ENCODE data around the gene ANO1.

- TF ChIP-seq CTCF (IDR thresholded peaks at IDR 0.05; ENCODE audit: low read depth, low read length, poor library complexity, severe bottlenecking) (no peak), EZH2phosphoT487 (IDR thresholded peaks at IDR 0.05; ENCODE audit: borderline replicate concordance, low read length) (no peak)
Observed at GRCh38 chr11:70128435-70128906, 50.4 kb downstream of the ANO1 start.
